ENCODE results near the gene NYNRIN. TPM values are rescaled to one million over a fixed set of nuclear protein-coding genes. Genes with fewer than 3 reads are reported as not detected.
A peak's percentile ranks its signal among the peaks of the same experiment; 100 is the strongest.

NYNRIN gene
- polyA plus RNA-seq, 1 experiment = 10.5 TPM

GRCh38 chr14:24395609-24396582, 2.9 kb upstream of the NYNRIN start:
- H3K4me3 ChIP-seq (ENCODE audit: low read depth, low read length) = no peak overlapping the region
- no peak for DNase-seq (ENCODE audit: low read depth, low spot score)
- H3K9me3 ChIP-seq (ENCODE audit: control insufficient read depth, insufficient read depth, low read length) = no peaks in the 10 kb centered on the region
- CTCF ChIA-PET = interaction anchor here (0.9 to 1.2 kb wide), 3 partner anchors 31 to 88 kb away, joined by 3 to 5 read pairs (median 5); partner anchors contain the start of gene CIDEB
- no peaks in the 10 kb centered on the region for H3K27me3 ChIP-seq (ENCODE audit: control insufficient read depth, insufficient read depth, low read length)
- TF ChIP-seq, protein P1, sequence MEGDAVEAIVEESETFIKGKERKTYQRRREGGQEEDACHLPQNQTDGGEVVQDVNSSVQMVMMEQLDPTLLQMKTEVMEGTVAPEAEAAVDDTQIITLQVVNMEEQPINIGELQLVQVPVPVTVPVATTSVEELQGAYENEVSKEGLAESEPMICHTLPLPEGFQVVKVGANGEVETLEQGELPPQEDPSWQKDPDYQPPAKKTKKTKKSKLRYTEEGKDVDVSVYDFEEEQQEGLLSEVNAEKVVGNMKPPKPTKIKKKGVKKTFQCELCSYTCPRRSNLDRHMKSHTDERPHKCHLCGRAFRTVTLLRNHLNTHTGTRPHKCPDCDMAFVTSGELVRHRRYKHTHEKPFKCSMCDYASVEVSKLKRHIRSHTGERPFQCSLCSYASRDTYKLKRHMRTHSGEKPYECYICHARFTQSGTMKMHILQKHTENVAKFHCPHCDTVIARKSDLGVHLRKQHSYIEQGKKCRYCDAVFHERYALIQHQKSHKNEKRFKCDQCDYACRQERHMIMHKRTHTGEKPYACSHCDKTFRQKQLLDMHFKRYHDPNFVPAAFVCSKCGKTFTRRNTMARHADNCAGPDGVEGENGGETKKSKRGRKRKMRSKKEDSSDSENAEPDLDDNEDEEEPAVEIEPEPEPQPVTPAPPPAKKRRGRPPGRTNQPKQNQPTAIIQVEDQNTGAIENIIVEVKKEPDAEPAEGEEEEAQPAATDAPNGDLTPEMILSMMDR (IDR thresholded peaks at IDR 0.05; ENCODE audit: low read depth, low read length) = no peak
- POLR2A ChIA-PET = no interaction called here
- H3K27ac ChIP-seq (ENCODE audit: low read depth, low read length) = no peak overlapping the region

GRCh38 chr14:24397639-24398292, 1.0 kb upstream of the NYNRIN start:
- TF ChIP-seq, protein P1 (IDR thresholded peaks at IDR 0.05; ENCODE audit: low read depth, low read length) = no peak
- POLR2A ChIA-PET = no interaction called here
- CTCF ChIA-PET = interaction anchor here (1.1 to 4.4 kb wide), 3 partner anchors 34 to 90 kb away, joined by 4 to 19 read pairs (median 11); partner anchors contain the start of gene CIDEB

GRCh38 chr14:24398293-24398652, 530 bp upstream of the NYNRIN start:
- ChIA-PET POLR2A (interaction anchor here (1.0 to 1.5 kb wide), 3 partner anchors 31 to 38 kb away, joined by 3 to 6 read pairs (median 4); partner anchors contain the start of genes CBLN3 and KHNYN), CTCF (interaction anchor here (0.7 to 4.4 kb wide), 5 partner anchors 13 to 284 kb away, joined by 5 to 19 read pairs (median 8); no protein-coding TSS in a partner anchor)
- TF ChIP-seq, protein P1 (IDR thresholded peaks at IDR 0.05; ENCODE audit: low read depth, low read length) = no peak
- DNase-seq (ENCODE audit: low read depth, low spot score) = no peak
- H3K27me3 ChIP-seq (ENCODE audit: control insufficient read depth, insufficient read depth, low read length) = no peaks in the 10 kb centered on the region
- peak overlapping the region; percentile 66 for H3K4me3 ChIP-seq (ENCODE audit: low read depth, low read length)
- H3K9me3 ChIP-seq (ENCODE audit: control insufficient read depth, insufficient read depth, low read length) = no peaks in the 10 kb centered on the region
- H3K27ac ChIP-seq (ENCODE audit: low read depth, low read length) = no peak overlapping the region

More at GRCh38 chr14:24397639-24398292, 1.0 kb upstream of the NYNRIN start:
- H3K27ac ChIP-seq (ENCODE audit: low read depth, low read length) = no peak overlapping the region
- no peak for DNase-seq (ENCODE audit: low read depth, low spot score)
- H3K9me3 ChIP-seq (ENCODE audit: control insufficient read depth, insufficient read depth, low read length) = no peaks in the 10 kb centered on the region
- no peaks in the 10 kb centered on the region for H3K27me3 ChIP-seq (ENCODE audit: control insufficient read depth, insufficient read depth, low read length)
- no peak overlapping the region for H3K4me3 ChIP-seq (ENCODE audit: low read depth, low read length)

- ChIA-PET CTCF (interaction anchor here (1.0 to 4.4 kb wide), 6 partner anchors 12 to 66 kb away, joined by 3 to 19 read pairs (median 8); no protein-coding TSS in a partner anchor), POLR2A (interaction anchor here (1.0 to 1.5 kb wide), 3 partner anchors 30 to 37 kb away, joined by 3 to 6 read pairs (median 4); partner anchors contain the start of genes CBLN3 and KHNYN)
- Histone ChIP-seq H3K4me3 (ENCODE audit: low read depth, low read length) (peak overlapping the region; percentile 66), H3K27ac (ENCODE audit: low read depth, low read length) (no peak overlapping the region), H3K9me3 (ENCODE audit: control insufficient read depth, insufficient read depth, low read length) (no peaks in the 10 kb centered on the region), H3K27me3 (ENCODE audit: control insufficient read depth, insufficient read depth, low read length) (no peaks in the 10 kb centered on the region)
- TF ChIP-seq, protein P1 (IDR thresholded peaks at IDR 0.05; ENCODE audit: low read depth, low read length) = no peak
- DNase-seq (ENCODE audit: low read depth, low spot score) = no peak
Measured at GRCh38 chr14:24399447-24399822, 632 bp downstream of the NYNRIN start.
